ENCODE results near the gene NXPH3.

GRCh38 chr17:49548506-49549310 lies 27.0 kb upstream of the NXPH3 start:
- TF ChIP-seq POLR2A (IDR thresholded peaks at IDR 0.05; ENCODE audit: low read length) (no peak), GATA1 (IDR thresholded peaks at IDR 0.05; ENCODE audit: low read depth, low read length) (no peak)
